Omental fat pad (tissue), 4 donors: ENCODE data around the gene HERC3. TPM values are rescaled to one million over a fixed set of nuclear protein-coding genes. Genes with fewer than 3 reads are reported as not detected.

Experiments used
- ATAC-seq: fragments of 150-250 bp; one replicate; pipeline ENCODE4 v1.9.1; 2016; ENCODE audit warnings: mild to moderate bottlenecking, moderate library complexity; ENCODE audit not compliant: low FRiP score
- DNase-seq: peaks from one replicate; pipeline ENCODE4 v3.0.0-alpha.2; 2019; ENCODE audit warnings: low spot score
- small RNA-seq: library from RNA; depleted of rRNA; stranded (forward); fragments of <200 nt; gene quantifications from one replicate; pipeline ENCODE3, GENCODE V24; 2016
- total RNA-seq, 4 donors: library from RNA; depleted of rRNA; stranded (reverse); fragments of >200 nt; gene quantifications; one replicate each; pipeline ENCODE4 v1.1.0, GENCODE V29; 2016
- TF ChIP-seq, protein P1 (sequence below), 3 donors: fragments of 450-650 bp; IDR thresholded peaks; one replicate each; pipeline ENCODE4 v1.5.1; 2016 to 2017; ENCODE audit warnings: antibody characterized with exemption in 3 of 3, mild to moderate bottlenecking in 3 of 3, moderate library complexity in 2 of 3

Gene HERC3
- total RNA-seq, 4 donors from 2014 or later, result 21.3 to 48.7 (median 33.6) TPM

DNA sequence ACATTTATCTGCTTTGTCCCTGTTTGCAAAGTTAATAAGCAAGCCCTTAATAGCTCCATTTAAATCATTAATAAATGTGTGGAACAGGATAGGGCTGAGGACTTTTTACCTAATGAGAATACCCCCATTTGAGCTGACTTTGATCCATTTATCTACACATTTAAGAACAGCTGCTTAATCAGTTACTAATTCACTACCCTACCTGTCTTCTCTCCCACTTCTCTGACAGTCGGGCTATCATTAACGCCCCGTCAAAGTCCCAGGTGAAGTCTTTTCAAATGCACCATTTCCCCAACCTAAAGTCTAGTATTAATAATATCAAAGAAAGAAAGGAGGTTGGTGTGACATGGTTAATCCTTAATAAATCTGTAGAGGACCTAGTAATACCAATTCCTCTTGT lies 162.5 kb downstream of the HERC3 start:
- TF ChIP-seq, protein P1, sequence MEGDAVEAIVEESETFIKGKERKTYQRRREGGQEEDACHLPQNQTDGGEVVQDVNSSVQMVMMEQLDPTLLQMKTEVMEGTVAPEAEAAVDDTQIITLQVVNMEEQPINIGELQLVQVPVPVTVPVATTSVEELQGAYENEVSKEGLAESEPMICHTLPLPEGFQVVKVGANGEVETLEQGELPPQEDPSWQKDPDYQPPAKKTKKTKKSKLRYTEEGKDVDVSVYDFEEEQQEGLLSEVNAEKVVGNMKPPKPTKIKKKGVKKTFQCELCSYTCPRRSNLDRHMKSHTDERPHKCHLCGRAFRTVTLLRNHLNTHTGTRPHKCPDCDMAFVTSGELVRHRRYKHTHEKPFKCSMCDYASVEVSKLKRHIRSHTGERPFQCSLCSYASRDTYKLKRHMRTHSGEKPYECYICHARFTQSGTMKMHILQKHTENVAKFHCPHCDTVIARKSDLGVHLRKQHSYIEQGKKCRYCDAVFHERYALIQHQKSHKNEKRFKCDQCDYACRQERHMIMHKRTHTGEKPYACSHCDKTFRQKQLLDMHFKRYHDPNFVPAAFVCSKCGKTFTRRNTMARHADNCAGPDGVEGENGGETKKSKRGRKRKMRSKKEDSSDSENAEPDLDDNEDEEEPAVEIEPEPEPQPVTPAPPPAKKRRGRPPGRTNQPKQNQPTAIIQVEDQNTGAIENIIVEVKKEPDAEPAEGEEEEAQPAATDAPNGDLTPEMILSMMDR (IDR thresholded peaks at IDR 0.05), result no peak
- DNase-seq (no peak), ATAC-seq (no peak)

DNA sequence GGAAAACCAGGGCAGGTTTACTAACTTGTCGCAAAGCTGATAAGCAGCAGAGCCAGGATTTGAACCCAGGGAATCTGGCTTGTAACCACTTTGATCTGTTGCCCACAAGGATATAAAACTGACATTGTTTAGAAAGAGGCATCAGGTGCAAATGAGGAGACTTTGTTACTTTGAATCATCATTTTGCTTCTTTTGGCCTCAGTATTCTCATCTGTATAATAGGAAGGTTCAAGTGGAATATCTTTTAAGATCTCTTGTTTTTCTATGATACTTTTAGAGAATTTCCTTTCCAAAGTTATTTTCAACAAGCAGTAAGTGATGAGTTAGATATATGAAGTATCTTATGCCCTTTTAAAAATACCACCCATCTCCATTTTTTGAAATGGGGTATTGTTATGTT lies 163.2 kb downstream of the HERC3 start:
- TF ChIP-seq, protein P1 (IDR thresholded peaks at IDR 0.05), result no peak
- DNase-seq, result no peak
- no peak for ATAC-seq

DNA sequence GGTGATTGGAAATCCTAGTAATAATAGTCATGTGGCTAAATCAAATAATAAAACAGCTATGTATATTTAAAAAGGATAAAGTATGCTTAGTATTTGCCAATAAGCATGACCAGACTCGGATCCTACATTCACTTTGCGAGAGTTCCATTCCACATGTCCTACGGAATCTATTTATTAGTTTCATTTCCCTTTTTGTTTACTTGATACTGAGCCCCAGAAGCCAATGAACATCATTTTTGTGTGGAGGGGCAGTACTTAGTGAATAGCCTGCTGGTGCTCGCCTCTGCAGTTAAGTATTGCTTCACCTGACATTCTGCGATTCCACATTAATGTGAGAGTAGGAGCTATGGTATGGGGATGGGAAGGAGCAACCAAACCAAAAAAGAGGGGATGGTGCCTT lies 163.9 kb downstream of the HERC3 start:
- DNase-seq (no peak), ATAC-seq (no peak)
- TF ChIP-seq, protein P1 (IDR thresholded peaks at IDR 0.05), result no peak

DNA sequence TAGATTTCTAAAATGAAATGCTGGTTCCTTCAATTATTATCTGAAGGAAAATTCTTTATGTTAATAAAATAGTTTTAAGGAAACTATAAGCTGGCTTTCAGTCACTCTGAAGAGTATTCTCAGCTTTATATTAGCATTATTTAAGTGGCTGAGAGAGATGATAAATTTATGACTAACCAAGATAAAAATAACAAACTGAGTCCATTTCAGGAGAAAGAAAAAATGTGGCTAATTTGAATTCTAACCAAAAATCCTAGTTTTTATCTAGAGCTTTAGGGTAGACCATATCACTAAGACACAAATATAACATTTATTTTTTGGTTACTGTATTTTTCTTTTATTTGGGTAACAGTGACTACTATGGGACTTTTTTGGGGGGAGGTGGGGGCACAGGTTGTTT lies 164.8 kb downstream of the HERC3 start:
- TF ChIP-seq, protein P1 (IDR thresholded peaks at IDR 0.05), result no peak
- DNase-seq (no peak), ATAC-seq (no peak)

DNA sequence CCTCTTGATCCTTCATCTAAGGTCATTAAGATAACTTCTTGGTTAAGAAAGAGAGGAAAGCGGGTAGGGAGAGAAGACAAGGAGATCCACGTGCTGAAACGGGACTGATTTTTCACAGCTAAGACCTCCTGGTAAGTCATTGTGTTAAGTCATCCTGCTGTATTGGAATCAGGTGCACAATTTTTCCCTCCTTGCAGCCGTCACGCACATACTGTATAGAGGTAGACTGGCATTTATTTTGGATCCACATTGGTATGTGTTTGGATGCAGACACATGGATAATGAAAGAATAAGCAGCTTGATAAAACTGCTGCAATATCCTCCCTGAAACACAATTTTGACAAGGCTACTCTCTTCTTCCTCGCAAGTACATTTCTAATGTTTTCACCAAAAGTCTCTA lies 165.5 kb downstream of the HERC3 start:
- TF ChIP-seq, protein P1 (IDR thresholded peaks at IDR 0.05), result no peak
- no peak for DNase-seq
- ATAC-seq, result no peak

Small RNA genes lying within 50 kb of the gene (small RNA-seq; reads per million reads assigned to genes)
- not detected for gene RF02115
- gene RNU6-33P, result not detected

Other genes with a start within 250 kb of the HERC3 start
- gene HERC6, start 213.6 kb upstream of the HERC3 start, total RNA-seq, result 10 to 100 TPM in 2 of 4 donors, 1 to 10 TPM in 2; 3.1 to 21.6 (median 8.7) TPM
- 10 to 100 TPM in 1 of 4 donors, 1 to 10 TPM in 3; 4.5 to 12.8 (median 5.7) TPM for gene HERC5, start 135.4 kb upstream of the HERC3 start, total RNA-seq
- 100 to 1,000 TPM in 1 of 4 donors, 10 to 100 TPM in 3; 78.5 to 101 (median 86.1) TPM for gene PYURF, start 68.7 kb upstream of the HERC3 start, total RNA-seq
- gene NAP1L5, start 105.3 kb downstream of the HERC3 start, total RNA-seq, result 10 to 100 TPM in 1 of 4 donors, 1 to 10 TPM in 3; 6.8 to 13.7 (median 8.3) TPM